ENCODE measurements around the gene HSD17B14. TPM values are rescaled to one million over a fixed set of nuclear protein-coding genes. Genes with fewer than 3 reads are reported as not detected.

Gene HSD17B14
- total and polyA plus RNA-seq, 9 of the 15 experiments (the other 6 are each of a cell fraction or from before 2014, with no cell fraction given): 0.16 TPM; not detected in 8

DNA sequence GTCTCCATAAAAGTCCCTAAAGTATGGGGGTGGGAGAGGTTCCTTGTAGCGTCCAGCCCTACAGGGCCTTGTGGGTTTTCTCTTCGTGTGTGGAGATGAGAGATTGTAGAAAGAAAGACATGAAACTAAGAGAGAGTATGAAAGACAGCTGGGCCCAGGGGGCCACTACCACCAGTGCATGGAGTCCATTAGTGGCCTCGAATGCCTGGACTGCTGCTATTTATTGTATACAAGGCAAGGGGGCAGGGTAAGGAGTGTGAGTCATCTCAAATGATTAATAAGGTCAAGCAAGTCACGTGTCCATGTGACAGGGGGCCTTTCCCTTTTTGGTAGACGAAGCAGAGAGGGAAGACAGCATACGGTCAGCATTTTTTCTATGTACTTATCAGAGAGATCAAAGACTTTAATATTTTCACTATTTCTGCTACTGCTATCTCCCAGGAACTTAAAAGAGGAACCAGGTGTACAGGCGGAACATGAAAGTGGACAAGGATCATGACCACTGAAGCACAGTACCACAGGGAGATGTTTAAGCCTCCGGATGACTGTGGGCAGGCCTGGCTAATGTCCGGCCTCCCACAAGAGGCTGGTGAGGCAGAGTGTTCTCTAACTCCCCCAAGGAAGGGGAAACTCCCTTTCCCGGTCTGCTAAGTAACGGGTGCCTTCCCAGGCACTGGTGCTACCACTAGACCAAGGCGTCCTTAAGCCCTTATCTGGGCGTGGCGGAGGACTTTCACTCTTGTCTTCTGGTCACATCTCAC lies 55.5 kb downstream of the HSD17B14 start (continued):
- TF ChIP-seq HMGN3 (IDR thresholded peaks at IDR 0.05; ENCODE audit: borderline replicate concordance, extremely low read depth, insufficient read length, low read depth, low read length) (no peak), TBL1XR1 (IDR thresholded peaks at IDR 0.05; ENCODE audit: low read length in 2 of 2) (peak; percentile 14 to 31; a peak in 1 of 4 replicates), CHD1 (IDR thresholded peaks at IDR 0.05; ENCODE audit: low read length) (no peak), ZNF707 (CRISPR knock-in tag; conservative IDR thresholded peaks at IDR 0.05) (no peak), NFYB (IDR thresholded peaks at IDR 0.05; ENCODE audit: extremely low read depth, insufficient read length) (no peak), ZNF165 (CRISPR knock-in tag; IDR thresholded peaks at IDR 0.05; ENCODE audit: borderline replicate concordance) (no peak), PYGO2 (tag; IDR thresholded peaks at IDR 0.05) (no peak), U2AF1 (optimal IDR thresholded peaks at IDR 0.05; ENCODE audit: low read depth, low read length) (no peak), STAT5B (CRISPR knock-in tag; IDR thresholded peaks at IDR 0.05) (no peak), ZNF354B (CRISPR knock-in tag; IDR thresholded peaks at IDR 0.05) (no peak), ILF3 (IDR thresholded peaks at IDR 0.05; ENCODE audit: borderline replicate concordance) (no peak), ETS2 (tag; IDR thresholded peaks at IDR 0.05; ENCODE audit: borderline replicate concordance, poor library complexity, severe bottlenecking) (no peak), EP400 (IDR thresholded peaks at IDR 0.05) (peak; percentile 67), STAG1 (CRISPR knock-in tag; IDR thresholded peaks at IDR 0.05; ENCODE audit: borderline replicate concordance) (no peak), GABPB2 (CRISPR knock-in tag; conservative IDR thresholded peaks at IDR 0.05) (no peak), ZFX (CRISPR knock-in tag; IDR thresholded peaks at IDR 0.05) (peak; percentile 78), ETV5 (CRISPR knock-in tag; IDR thresholded peaks at IDR 0.05; ENCODE audit: low read depth) (0 out of 2 replicates have a peak, but pooled peaks have one; percentile 21)
- TF ChIP-seq, protein P1, sequence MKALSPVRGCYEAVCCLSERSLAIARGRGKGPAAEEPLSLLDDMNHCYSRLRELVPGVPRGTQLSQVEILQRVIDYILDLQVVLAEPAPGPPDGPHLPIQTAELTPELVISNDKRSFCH (CRISPR knock-in tag; IDR thresholded peaks at IDR 0.05): no peak
- TF ChIP-seq, protein P1 (tag; IDR thresholded peaks at IDR 0.05): peak; percentile 81
- TF ChIP-seq, protein P2, sequence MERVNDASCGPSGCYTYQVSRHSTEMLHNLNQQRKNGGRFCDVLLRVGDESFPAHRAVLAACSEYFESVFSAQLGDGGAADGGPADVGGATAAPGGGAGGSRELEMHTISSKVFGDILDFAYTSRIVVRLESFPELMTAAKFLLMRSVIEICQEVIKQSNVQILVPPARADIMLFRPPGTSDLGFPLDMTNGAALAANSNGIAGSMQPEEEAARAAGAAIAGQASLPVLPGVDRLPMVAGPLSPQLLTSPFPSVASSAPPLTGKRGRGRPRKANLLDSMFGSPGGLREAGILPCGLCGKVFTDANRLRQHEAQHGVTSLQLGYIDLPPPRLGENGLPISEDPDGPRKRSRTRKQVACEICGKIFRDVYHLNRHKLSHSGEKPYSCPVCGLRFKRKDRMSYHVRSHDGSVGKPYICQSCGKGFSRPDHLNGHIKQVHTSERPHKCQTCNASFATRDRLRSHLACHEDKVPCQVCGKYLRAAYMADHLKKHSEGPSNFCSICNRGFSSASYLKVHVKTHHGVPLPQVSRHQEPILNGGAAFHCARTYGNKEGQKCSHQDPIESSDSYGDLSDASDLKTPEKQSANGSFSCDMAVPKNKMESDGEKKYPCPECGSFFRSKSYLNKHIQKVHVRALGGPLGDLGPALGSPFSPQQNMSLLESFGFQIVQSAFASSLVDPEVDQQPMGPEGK (CRISPR knock-in tag; IDR thresholded peaks at IDR 0.05; ENCODE audit: borderline replicate concordance): 0 out of 2 replicates have a peak, but pooled peaks have one; percentile 43

All from K562 (cell line).